ENCODE results near the gene CALML3. TPM values are rescaled to one million over a fixed set of nuclear protein-coding genes. Genes with fewer than 3 reads are reported as not detected.

The CALML3 gene
- total RNA-seq, 1 experiment from 2014 or later: not detected

GRCh38 chr10:5552376-5553321 is 27.9 kb downstream of the CALML3 start:
- H3F3A ChIP-seq (ENCODE audit: low read length, unreplicated experiment): peaks cover under 1% of the 10 kb centered on the region
- no peak overlapping the region for H3K4me3 ChIP-seq (ENCODE audit: low read length)
- peak overlapping the region; percentile 100 for H3K27ac ChIP-seq (ENCODE audit: low read length)
- H2AFZ ChIP-seq (ENCODE audit: low read length): no peak overlapping the region
- no TSS peak for BruUV-seq (replicated peaks)
- ATAC-seq (no peak), DNase-seq (no peak)
- ChIA-PET POLR2A (ENCODE audit: unreplicated experiment) (interaction anchor here (0.6 to 1.0 kb wide), 4 partner anchors 31 to 107 kb away, joined by 3 to 6 read pairs (median 4); no protein-coding TSS in a partner anchor), CTCF (no interaction called here)
- H3K4me2 ChIP-seq (ENCODE audit: low read length): peak overlapping the region; percentile 53
- no peaks in the 10 kb centered on the region for H3K27me3 ChIP-seq (ENCODE audit: low read length)
- no peaks in the 10 kb centered on the region for H3K79me2 ChIP-seq (ENCODE audit: low read length)
- no peaks in the 10 kb centered on the region for H3K9me2 ChIP-seq (replicated peaks; ENCODE audit: low read length)
- no peaks in the 10 kb centered on the region for H3K9me3 ChIP-seq (ENCODE audit: low read length)
- TF ChIP-seq EZH2phosphoT487 (IDR thresholded peaks at IDR 0.05; ENCODE audit: borderline replicate concordance, low read length): no peak
- no peak for TF ChIP-seq CTCF (conservative IDR thresholded peaks at IDR 0.05; ENCODE audit: low read depth, low read length)
- TF ChIP-seq EZH2 (IDR thresholded peaks at IDR 0.05; ENCODE audit: low read length, unreplicated experiment): no peak
- no peaks in the 10 kb centered on the region for H3K36me3 ChIP-seq (ENCODE audit: low read depth, low read length)
- H4K20me1 ChIP-seq (ENCODE audit: low read length): no peaks in the 10 kb centered on the region
- intact Hi-C loops (cut with micrococcal nuclease): no loop called here
- H3K4me1 ChIP-seq (ENCODE audit: insufficient read depth, low read length): peaks cover 63% of the 10 kb centered on the region
- H3K9ac ChIP-seq (ENCODE audit: low read length): peak overlapping the region; percentile 71

DNA sequence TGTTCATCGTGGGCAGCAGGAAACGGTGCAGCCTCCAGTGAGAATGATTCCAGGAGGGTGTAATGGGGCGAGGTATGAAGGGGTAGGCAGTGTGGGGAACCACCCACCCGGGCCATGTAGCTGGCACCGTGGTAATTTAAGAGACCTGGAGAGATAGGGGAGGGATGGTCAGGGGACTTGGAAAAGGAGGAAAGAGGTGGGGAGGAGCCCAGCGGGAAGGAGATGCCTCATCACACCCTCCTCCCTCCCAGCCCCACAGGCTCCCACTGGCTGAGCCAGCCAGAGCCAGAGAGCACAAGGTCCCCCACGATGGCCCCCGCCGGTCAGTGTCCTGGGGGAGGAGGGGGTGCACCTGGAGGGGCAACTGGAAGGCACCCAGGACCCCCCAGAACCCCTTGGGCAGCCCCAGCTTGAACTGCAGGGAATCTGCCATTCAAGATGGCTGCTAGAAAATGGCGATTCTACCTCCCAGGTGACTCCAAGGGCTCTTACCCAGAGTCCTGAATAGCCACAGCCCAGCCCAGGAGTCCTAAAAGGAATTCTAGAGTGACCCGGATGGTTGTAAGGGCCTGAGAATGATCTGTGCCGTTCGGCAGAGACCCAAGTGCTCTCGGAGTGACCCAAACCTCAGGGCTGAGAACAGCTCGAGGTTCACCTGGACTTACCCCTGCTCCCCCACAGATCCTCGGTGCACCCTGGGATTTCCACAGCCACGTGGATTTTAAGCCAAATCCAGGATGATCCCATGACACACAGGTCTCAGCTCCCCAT is 28.8 kb downstream of the CALML3 start:
- H3K4me1 ChIP-seq (ENCODE audit: insufficient read depth, low read length): peaks cover 57% of the 10 kb centered on the region
- POLR2A ChIA-PET (ENCODE audit: unreplicated experiment): interaction anchor here (0.6 kb wide), 1 partner anchor 35 kb away, joined by 8 read pairs; no protein-coding TSS in a partner anchor
- TF ChIP-seq EZH2 (IDR thresholded peaks at IDR 0.05; ENCODE audit: low read length, unreplicated experiment) (no peak), CTCF (conservative IDR thresholded peaks at IDR 0.05; ENCODE audit: low read depth, low read length) (no peak), EZH2phosphoT487 (IDR thresholded peaks at IDR 0.05; ENCODE audit: borderline replicate concordance, low read length) (no peak)

More for the DNA sequence above, 28.8 kb downstream of the CALML3 start:
- Histone ChIP-seq H3K9me2 (replicated peaks; ENCODE audit: low read length) (no peaks in the 10 kb centered on the region), H3F3A (ENCODE audit: low read length, unreplicated experiment) (no peaks in the 10 kb centered on the region), H3K27ac (ENCODE audit: low read length) (peak overlapping the region; percentile 100; the same call in 1 of the 2 replicates), H3K4me2 (ENCODE audit: low read length) (no peak overlapping the region), H3K79me2 (ENCODE audit: low read length) (no peaks in the 10 kb centered on the region), H4K20me1 (ENCODE audit: low read length) (no peaks in the 10 kb centered on the region), H3K4me3 (ENCODE audit: low read length) (no peak overlapping the region), H3K27me3 (ENCODE audit: low read length) (no peaks in the 10 kb centered on the region), H2AFZ (ENCODE audit: low read length) (no peak overlapping the region), H3K9ac (ENCODE audit: low read length) (no peak overlapping the region), H3K36me3 (ENCODE audit: low read depth, low read length) (no peaks in the 10 kb centered on the region), H3K9me3 (ENCODE audit: low read length) (no peaks in the 10 kb centered on the region)
- intact Hi-C loops (cut with micrococcal nuclease): no loop called here
- no TSS peak for BruUV-seq (replicated peaks)
- CTCF ChIA-PET: interaction anchor here (0.6 kb wide), 1 partner anchor 126 kb away, joined by 5 read pairs; no protein-coding TSS in a partner anchor
- DNase-seq (no peak), ATAC-seq (no peak)

Data from PC-3 (cell line).